Hematopoietic multipotent progenitor cell treated with erythropoietin and hydrocortisone succinate and interleukin-3 and kit ligand, for 6 days (in vitro differentiated cells): Measurements from ENCODE around the gene TECTA.
"Not testable (repeated sequence)": the region's sequence is repeated elsewhere in the genome, so short reads cannot be mapped to it uniquely, and the experiment has no call there.

Experiments
- DNase-seq: peaks from one replicate; pipeline ENCODE4 v3.0.0-alpha.2; 2015

The TECTA gene

DNA sequence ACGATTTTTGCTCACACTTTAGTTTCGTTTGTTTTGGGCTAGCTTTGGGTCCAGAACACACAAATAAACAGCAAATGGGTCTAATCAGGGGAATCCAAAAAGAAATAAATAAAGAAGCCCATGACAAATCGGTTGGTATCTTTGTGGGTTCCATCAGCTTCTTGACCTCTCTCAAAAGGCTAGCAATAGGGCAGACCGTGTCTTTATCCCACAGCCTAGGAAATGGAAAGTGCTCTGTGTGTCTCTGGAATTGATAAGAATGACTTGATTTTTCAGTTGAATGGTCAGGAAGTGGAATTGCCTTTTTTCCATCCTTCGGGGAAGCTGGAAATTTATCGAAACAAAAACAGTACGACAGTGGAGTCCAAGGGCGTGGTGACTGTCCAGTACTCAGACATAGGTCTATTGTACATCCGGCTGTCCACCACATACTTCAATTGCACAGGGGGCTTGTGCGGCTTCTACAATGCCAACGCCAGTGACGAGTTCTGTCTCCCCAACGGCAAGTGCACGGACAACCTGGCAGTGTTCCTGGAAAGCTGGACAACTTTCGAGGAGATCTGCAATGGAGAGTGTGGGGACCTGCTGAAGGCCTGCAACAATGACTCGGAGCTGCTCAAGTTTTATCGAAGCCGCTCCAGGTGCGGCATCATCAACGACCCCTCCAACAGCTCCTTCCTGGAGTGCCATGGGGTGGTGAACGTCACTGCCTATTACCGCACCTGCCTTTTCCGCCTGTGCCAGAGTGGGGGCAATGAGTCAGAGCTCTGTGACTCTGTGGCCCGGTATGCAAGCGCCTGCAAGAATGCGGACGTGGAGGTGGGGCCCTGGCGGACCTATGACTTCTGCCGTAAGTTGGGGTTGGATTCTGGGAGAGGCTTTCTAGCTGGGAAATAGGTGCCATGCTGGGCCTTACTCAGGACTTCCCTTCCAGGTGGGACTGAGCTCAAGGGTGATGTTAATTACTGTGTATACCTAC is 28.6 kb downstream of the TECTA start:
- no peak for DNase-seq

DNA sequence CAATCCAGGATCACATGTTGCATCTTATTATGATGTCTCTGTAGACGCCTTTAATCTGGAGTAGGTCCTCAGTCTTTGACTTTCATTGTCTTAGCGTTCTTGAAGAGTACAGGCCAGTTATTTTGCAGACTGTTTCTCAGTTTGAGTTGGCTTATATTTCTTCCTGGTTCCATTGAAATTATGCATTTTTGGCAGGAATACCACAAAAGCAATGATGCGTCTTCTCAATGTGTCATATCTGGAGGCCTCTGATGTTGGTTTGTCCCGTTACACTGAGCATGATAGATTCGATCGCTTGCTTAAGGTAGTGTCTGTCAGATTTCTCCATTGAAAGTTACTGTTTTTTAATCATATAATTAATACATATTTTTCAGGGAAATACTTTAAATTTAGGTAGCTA is 30.6 kb downstream of the TECTA start:
- DNase-seq: no peak

DNA sequence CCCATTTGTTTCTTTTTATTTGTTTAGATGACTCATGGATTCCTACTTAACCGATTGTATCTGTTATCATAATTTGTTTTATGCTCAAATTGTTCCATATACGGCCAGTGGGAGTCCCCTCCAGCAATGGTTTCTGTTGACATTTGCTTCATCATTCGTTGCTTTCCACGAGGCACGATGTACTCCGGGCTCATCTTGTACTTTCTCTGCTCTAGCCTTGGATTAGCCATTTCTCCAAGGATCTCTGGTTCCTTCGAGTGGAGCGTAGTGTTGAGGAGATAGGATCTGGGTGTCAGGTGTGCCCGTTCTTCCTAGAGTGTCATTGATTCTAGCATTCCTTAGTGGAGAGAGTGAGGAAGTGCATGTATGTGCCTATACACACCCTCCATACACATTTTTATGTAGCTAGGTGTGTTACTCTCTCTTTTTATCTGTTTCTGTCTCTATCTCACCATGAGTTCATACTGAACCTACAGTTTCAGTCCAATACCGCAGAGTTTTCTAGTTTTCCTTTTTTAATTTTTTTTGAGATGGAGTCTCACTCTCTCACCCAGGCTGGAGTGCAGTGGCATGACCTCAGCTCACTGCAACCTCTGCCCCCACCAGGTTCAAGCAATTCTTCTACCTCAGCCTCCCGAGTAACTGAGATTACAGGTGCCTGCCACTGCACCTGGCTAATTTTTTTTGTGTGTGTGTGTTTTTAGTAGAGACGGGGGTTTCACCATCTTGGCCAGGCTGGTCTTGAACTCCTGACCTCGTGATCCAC is 31.4 kb downstream of the TECTA start:
- no peak for DNase-seq

DNA sequence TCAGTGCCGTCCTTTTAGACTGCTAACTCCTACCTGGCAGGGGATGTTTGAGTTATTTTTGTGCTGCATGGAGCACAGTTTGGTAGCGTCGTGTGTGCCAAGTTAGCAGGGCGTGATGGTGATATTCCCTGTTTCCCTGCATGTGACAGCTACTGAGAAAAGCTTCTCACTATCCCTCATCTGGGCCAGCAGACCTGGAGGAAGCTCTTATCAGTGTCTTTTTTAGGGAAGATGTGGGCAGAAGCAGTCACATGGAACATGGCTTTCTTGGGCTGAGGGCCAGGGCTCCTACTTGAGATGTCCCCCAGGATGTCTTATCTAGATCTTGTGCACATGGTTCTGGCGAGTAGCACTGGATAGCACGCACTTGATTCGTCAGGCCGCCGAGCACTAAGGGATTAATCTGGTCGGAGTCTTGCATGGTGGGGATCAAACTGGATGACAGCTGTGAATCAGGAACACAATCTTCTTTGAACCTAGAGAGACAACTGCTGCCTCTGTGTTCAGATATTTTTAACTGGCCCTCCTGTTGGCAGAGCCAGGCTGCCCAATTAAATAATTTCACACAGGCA is 33.8 kb downstream of the TECTA start:
- no peak for DNase-seq

DNA sequence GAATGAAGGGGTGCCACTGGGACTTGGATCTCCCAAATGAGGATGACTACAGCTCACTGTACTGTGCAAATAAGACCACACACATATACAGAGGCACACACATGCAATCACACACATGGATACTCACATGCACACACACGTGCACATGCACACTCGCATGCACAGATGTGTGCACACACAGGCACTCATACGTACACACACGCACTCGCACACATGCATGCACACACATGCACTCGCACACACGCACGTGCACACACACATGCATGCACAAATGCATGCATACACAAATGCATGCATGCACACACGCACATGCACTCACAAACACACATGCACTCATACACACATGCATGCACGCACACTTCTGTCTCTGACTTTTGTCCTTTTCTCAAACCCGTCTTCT is 36.0 kb downstream of the TECTA start:
- DNase-seq: no peak

DNA sequence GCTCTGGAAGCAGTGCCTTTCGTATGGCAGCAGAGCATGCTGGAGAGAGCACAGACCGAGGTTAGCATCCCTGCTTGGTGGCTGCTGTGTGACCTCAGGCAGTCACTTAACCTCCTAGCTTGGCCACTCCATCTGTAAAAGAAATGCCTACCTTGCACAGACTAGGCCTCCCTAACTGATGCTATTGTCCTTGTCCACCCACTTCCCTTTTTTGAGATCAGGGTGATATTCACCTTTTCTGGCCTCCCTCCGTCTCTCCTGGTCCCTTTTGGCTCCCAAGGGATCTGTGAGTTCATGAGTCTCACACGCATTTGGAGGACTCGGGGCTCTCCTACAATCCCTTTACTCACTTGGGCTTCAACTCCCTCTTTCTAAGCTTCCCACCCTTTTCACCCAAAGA is 37.2 kb downstream of the TECTA start:
- DNase-seq: no peak

DNA sequence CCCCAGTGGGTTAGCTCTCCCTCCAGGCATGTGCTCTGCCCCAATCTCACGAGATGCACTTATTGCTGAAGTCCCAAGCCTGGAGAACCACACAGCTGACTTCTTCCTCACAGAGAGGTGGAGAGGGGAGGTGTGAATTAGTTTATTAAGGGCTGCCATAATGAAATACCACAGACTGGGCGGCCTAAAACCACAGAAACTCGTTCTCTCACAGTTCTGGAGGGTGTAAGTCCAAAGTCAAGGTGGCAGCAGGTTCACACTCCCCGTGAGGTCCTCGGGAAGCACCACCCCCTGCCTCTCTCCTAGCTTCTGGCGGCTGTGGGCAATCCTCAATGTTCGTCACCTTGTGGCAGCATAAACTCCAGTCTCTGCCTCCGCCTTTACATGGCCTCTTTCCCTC is 39.3 kb downstream of the TECTA start:
- no peak for DNase-seq

DNA sequence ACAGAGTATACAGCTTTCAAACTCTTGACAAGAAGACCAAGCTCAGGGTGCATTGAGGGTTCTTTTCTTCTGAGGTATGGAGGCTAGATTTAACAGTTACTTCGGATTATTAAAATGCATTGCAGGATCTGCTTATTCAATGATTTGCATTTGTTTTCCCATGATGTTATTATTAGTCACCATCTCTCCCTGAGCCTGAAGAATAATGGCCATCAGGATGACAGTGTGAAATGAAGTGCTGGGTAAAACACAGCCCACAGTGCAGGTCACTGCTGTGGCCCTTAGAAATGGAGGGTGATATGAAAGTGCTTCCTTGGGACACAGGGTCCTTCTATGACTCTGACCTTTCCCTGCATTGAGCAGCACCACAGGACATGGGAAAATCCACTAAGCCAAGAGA is 40.0 kb downstream of the TECTA start:
- no peak for DNase-seq

DNA sequence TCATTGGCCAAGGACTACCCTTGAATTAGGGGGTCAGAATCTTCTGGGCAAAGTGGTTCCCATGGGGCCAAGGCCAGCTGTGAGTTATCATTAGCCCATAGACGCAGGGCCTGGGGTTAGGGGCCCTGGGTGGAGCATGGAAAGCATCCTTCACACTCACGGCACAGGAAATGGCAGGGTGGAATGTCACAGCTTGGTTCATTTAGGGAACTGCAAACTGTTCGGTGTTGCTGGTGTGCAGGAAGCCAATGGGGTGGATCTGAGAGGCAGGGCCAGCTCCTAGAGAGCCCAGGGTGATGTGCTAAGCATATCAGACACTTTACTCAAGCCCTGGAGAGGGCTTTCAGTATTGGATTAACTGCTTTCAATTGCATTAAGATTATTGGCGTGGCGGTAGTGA is 42.9 kb downstream of the TECTA start:
- DNase-seq: no peak

DNA sequence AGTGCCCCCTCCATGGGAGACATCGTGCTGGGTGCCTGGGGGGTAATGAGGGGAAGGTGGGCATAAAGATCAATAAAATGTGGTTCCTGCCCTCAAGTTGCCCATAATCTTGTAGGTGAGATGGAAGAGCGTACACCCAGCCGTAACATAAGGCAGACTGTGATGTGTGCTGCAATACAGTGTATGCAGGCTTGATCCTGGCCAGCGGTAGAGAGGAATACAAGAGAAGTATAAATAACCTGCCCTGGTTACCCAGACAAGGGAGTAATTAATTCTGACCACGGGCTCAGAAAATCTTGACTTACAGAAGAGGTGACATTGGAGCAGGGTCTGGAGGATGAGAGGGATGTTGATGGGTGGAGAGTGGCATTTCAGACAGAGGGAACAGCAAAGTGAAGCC is 43.7 kb downstream of the TECTA start:
- no peak for DNase-seq

DNA sequence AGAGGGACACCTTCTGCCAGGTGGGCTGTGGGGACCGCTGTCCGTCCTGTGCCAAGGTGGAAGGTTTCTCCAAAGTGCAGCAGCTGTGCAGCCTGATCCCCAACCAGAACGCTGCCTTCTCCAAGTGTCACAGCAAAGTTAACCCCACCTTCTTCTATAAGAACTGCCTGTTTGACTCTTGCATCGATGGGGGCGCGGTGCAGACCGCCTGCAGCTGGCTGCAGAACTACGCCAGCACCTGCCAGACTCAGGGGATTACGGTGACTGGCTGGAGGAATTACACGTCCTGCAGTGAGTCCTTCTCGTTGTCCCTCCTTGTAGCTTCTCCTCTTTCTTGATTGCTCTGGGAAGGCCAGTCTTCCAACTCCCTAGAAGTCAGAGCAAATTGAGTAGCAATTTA is 44.8 kb downstream of the TECTA start:
- no peak for DNase-seq

DNA sequence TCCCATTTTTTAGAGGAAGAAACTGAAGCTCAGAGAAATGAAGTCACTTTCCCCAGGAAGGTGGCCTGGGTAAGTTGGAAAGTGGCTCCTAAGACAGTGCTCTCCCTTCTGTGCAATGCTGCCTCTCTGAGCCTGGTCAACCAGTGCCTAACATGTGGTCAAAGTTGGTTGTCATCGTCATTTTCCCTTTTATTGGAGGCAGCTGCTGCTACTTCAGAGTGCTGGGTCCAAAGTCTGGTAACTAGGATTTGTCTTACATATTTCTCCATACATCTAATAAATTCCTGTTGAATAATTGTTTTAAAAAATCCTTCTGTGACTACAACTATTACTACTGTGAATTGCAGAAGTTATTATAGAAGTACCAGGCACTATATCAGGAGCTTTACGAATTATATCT is 48.1 kb downstream of the TECTA start:
- DNase-seq: no peak

DNA sequence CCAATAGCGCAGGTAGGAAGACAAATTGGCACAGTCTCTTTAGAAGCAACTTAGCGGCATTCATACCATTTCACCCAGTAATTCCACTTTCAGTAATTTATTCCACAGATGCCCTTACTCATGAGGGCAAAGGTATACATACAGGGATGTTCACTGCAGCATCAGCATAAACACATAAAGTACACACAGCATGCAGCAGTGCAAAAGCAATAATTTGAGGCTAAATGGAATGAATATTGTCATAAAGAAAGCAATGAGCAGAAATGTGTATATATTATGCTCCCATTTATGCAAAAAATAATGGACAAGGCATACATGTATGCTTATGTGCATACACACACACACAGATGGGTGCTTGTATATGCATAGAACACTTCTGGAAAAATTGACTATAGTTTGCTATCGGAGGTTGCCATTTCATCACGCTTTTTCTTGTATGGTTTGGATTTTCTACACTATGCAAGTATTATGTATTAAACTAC is 50.2 kb downstream of the TECTA start:
- no peak for DNase-seq

DNA sequence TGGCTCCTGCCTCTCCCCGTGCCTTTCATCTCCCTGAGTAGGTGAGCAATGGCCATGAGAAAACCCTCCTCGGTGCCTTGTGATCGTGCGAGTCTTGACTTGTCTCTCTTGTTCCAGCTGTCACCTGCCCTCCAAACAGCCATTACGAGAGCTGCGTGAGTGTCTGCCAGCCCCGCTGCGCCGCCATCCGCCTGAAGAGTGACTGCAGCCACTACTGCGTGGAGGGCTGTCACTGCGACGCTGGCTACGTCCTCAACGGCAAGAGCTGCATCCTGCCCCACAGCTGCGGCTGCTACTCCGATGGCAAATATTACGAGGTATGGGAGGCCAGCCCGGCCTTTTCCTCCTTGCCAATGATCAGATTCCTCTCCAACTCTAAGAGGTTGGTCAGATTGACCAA is 51.7 kb downstream of the TECTA start:
- no peak for DNase-seq

DNA sequence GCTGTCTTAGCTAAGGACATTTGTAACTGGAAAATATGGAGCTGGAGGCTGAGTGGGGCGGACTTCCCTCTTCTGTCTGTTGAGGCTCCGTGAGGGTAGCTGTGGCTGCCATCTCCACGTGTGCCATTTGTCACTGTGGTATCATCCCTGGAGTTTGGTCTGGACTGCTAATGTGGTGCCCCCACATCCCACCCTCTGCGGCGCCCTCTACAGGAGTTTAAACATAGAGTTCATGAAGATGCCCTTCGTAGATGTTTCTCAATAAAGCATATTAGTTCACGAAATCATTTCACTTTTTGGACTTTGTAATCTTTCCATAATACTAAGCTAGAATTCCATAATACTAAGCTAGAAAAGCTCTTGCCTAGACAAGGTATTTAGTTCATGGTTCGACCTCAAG is 52.4 kb downstream of the TECTA start:
- DNase-seq: no peak

DNA sequence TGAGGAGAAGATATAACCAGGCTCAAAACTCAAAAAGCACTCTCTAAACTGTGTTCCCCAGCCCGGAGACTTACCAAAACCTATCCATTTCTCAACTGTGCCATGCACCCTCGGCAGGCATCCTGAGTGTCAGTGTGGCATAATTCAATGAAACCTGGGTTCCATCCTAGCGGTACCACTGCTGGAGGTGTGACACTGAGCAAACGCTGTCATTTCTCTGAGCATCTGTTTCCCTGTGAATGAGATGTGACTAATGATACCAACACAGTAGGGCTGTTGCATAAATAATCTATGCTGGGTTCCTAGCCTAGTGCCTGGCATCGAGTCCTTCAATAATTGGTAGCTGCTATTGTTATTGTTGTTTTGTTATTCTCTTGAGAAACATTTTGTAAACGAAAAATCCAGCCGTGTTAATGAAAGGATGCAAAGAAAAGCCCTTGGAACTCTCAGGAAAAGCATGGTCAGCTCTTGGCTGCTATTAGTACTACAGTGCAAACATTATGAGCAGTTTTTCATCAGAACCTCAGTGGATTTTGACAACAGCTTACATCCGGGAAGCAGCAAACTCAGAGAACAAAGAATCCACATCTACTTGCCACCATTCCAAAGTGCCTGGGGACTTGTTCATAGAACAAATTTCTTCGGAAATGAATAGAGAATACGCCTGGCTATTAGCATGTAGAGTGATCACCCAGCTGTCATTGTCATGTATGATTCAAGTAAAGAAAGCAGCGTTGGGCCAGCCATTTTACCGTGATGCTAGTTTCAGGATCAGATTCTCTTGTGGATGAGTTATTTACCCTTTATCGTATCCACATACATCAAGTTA is 53.7 kb downstream of the TECTA start:
- DNase-seq: no peak

DNA sequence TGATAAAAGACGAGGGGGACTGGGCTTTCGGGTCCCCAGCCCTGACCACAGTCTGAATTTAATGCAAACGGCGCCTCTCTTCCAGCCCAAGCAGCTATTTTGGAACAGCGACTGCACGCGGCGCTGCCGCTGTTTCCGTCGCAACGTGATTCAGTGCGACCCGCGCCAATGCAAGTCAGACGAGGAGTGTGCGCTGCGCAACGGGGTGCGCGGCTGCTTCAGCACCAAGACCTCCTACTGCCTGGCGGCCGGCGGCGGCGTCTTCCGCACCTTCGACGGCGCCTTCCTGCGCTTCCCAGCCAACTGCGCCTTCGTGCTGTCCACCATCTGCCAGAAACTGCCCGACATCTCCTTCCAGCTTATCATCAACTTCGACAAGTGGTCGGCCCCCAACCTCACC is 56.7 kb downstream of the TECTA start:
- DNase-seq: no peak

DNA sequence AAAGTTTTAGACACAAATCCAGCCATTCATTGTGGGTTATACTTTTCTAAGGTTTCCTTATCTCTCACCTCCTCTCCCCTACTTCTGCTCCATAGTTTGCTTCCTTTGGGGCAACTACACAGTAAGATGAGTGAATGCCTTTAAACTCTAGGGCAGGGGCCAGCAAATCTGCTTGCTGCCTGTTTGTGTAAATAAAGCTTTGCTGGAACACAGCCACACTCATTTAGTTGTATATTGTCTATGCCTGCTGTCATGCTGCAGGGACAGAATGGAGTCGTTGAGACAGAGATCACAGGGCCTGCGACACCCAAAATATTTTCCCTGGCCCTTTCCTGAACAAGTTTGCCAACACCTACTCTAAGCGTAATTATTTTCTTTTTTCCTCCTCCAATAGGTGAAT is 58.7 kb downstream of the TECTA start:
- no peak for DNase-seq

DNA sequence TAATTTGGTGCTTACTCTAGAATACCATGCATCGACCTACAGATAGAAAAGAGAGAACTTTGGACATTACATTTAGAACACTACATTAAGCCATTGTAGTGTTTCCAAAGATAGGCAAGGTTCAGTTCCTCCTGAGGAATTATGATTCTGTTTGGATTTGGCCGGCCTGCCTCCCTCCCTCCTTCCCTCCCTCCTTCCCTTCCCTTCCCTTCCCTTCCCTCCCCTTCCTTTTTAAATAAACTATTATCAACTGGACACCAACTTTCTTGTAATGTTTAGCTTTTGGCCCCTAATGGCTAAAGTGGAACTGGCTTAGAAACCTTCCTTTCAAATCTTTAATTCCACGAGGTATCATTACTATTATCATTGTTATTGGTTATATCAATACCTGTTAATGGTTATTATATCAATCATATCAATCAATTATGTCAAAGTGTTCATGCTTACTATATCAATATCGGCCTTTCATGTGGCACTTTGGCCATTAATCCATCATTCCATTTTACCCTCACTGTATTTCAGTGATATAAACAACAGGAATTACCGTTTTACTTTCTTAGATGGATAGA is 60.4 kb downstream of the TECTA start:
- no peak for DNase-seq

DNA sequence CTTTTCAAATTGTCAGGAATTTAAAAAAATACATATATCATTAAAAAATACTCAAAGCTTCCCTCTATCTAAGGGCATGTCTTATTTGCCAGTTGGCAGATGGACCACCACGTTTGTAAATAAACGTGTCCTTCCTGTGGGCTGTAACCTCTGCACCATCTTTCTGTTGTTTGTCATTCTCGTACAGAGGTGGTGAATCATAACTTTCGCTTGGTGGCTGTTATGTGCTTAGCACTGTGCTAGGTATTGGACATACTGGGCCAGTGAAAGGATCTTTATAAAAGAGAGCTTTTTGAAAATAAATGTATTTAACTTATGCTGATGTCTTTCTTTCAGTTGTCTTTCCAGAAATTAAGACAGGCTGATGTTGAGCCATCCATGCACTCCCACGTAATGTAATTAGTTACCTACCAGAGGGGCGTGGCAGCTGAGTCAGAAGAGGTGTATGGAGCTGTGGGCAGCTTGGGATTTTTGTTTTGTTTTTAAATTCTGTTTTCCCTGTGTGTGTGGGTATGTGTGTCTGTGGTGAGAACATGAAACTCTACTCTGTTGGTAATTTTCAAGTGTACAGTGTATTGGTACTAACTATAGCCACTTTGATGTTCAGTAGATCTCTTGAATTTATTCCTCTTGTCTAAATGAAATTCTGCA is 62.7 kb downstream of the TECTA start:
- DNase-seq: no peak

DNA sequence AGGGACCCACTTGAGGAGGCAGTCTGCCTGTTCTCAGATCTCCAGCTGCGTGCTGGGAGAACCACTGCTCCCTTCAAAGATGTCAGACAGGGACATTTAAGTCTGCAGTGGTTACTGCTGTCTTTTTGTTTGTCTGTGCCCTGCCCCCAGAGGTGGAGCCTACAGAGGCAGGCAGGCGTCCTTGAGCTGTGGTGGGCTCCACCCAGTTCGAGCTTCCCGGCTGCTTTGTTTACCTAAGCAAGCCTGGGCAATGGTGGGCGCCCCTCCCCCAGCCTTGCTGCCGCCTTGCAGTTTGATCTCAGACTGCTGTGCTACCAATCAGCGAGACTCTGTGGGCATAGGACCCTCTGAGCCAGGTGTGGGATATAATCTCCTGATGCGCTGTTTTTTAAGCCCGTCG is 76.6 kb downstream of the TECTA start:
- DNase-seq: not testable (repeated sequence)

DNA sequence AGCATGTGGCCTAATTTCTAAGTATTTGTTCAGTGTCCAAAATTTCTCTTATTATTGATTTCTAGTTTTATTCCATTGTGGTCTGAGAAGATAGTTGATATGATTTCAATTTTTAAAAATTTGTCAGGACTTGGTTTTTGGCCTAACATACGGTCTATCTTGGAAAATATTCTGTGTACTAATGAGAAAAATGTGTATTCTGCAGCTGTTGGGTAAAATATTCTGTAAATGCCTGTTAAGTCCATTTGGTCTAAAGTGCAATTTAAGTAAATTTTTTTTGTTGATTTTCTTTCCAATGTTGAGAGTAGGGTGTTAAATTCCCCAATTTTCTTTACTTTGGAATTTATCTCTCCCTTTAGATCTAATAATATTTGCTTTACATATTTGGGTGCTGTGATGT is 78.3 kb downstream of the TECTA start:
- no peak for DNase-seq
